HCT116 (cell line): ENCODE data around the gene SLC25A21. TPM values are rescaled to one million over a fixed set of nuclear protein-coding genes. Genes with fewer than 3 reads are reported as not detected.

ENCODE experiments used
- ATAC-seq: fragments of 200-7000 bp; cut with Tn5 transposase; 2 replicates; pipeline ENCODE4 v1.9.1; 2020; ENCODE audit warnings: mild to moderate bottlenecking, moderate library complexity
- BruUV-seq: library from RNA; stranded (reverse); fragments of 400-500 nt; replicated peaks from 2 replicates; lab custom pipeline; 2021; lab: Mats Ljungman, UMichigan
- CTCF ChIA-PET: fragments of 300-600 bp; sonication (Branson Sonifier 250); formaldehyde crosslinking; loops from one replicate; lab custom pipeline; 2021; ENCODE audit warnings: antibody characterized with exemption; lab: Charles Lee
- POLR2A ChIA-PET: fragments of 300-600, 350-600 bp; sonication (Branson Sonifier 250); formaldehyde crosslinking; loops from one replicate; lab custom pipeline; 2021; ENCODE audit warnings: antibody characterized with exemption; lab: Charles Lee
- RAD21 ChIA-PET, 2 experiments: fragments of 300-600 bp; sonication (Branson Sonifier 250); formaldehyde crosslinking; loops; one replicate each; lab custom pipeline; 2023; ENCODE audit warnings: low total read pairs in 2 of 2; ENCODE audit not compliant: uncharacterized antibody in 2 of 2, unreplicated experiment in 2 of 2, low non-redundant PET in 1 of 2; lab: Charles Lee
- DNase-seq: peaks from one replicate; pipeline ENCODE4 v3.0.0-alpha.2; 2010; ENCODE audit warnings: low read depth, low spot score
- H2AFZ ChIP-seq: fragments of 200-600 bp; shearing (Covaris generic), sonication (generic); 2 replicates; pipeline ENCODE4 v1.6.1; 2017; ENCODE audit warnings: low read depth, mixed run types, mixed read lengths, antibody characterized with exemption, low read length; ENCODE audit not compliant: poor library complexity, severe bottlenecking
- H3K27ac ChIP-seq: 2 replicates; pipeline ENCODE4 v1.5.1; 2012; ENCODE audit warnings: low read depth, low read length
- H3K27me3 ChIP-seq: fragments of 200-600 bp; sonication (generic); 2 replicates; pipeline ENCODE4 v1.6.1; 2016; ENCODE audit warnings: mixed run types, low read length, mixed read lengths; ENCODE audit not compliant: insufficient read depth
- H3K36me3 ChIP-seq, 2 experiments: fragments of 200-500 bp in 1 of 2; fragments of 200-600 bp in 1 of 2; sonication (Bioruptor generic) in 1 of 2; sonication (generic) in 1 of 2; 2 replicates each; pipeline versions ENCODE4 v1.5.1 to v1.6.1; 2014 to 2016; ENCODE audit warnings: low read length in 2 of 2, inconsistent platforms in 1 of 2, mixed read lengths in 1 of 2, mixed run types in 1 of 2; ENCODE audit not compliant: insufficient read depth in 2 of 2, control insufficient read depth in 1 of 2
- H3K4me1 ChIP-seq, 2 experiments: fragments of 200-600 bp in 1 of 2; sonication (generic) in 1 of 2; 2 replicates each; pipeline versions ENCODE4 v1.5.1 to v1.6.1; 2012 to 2017; ENCODE audit warnings: low read length in 2 of 2, inconsistent platforms in 1 of 2, mild to moderate bottlenecking in 1 of 2, mixed read lengths in 1 of 2, mixed run types in 1 of 2, moderate library complexity in 1 of 2; ENCODE audit not compliant: insufficient read depth in 2 of 2, control insufficient read depth in 1 of 2
- H3K4me2 ChIP-seq: fragments of 200-600 bp; sonication (generic); 2 replicates; pipeline ENCODE4 v1.6.1; 2017; ENCODE audit warnings: mixed run types, low read length, mixed read lengths
- H3K4me3 ChIP-seq, 2 experiments: fragments of 200-600 bp in 1 of 2; sonication (generic) in 1 of 2; replicated peaks in 1 of 2; 2 replicates each; pipeline ENCODE4 v1.5.1; 2011 to 2016; ENCODE audit warnings: low read length in 2 of 2, control low read depth in 1 of 2, low read depth in 1 of 2, mild to moderate bottlenecking in 1 of 2, mixed read lengths in 1 of 2, mixed run types in 1 of 2
- H3K79me2 ChIP-seq: fragments of 200-600 bp; sonication (generic); 2 replicates; pipeline ENCODE4 v1.6.1; 2017; ENCODE audit warnings: mild to moderate bottlenecking, mixed run types, low read length, moderate library complexity, mixed read lengths; ENCODE audit not compliant: insufficient read depth
- H3K9ac ChIP-seq: fragments of 200-600 bp; sonication (generic); 2 replicates; pipeline ENCODE4 v1.6.1; 2016; ENCODE audit warnings: low read length, mixed read lengths
- H3K9me2 ChIP-seq: fragments of 200-600 bp; sonication (generic), shearing (Covaris generic); 2 replicates; pipeline ENCODE4 v1.6.1; 2017; ENCODE audit warnings: mixed run types, mild to moderate bottlenecking, moderate library complexity; ENCODE audit not compliant: insufficient read depth
- H3K9me3 ChIP-seq, 2 experiments: fragments of 200-500 bp in 1 of 2; fragments of 200-600 bp in 1 of 2; sonication (Bioruptor generic) in 1 of 2; sonication (generic) in 1 of 2; 2 replicates each; pipeline ENCODE4 v1.6.1; 2014 to 2017; ENCODE audit warnings: low read length in 2 of 2, mixed read lengths in 2 of 2, inconsistent platforms in 1 of 2, low read depth in 1 of 2, mild to moderate bottlenecking in 1 of 2, mixed run types in 1 of 2, moderate library complexity in 1 of 2; ENCODE audit not compliant: control insufficient read depth in 1 of 2, insufficient read depth in 1 of 2
- H4K20me1 ChIP-seq: fragments of 200-600 bp; sonication (generic), shearing (Covaris generic); 2 replicates; pipeline ENCODE4 v1.6.1; 2017; ENCODE audit warnings: mixed run types, mild to moderate bottlenecking, moderate library complexity; ENCODE audit not compliant: insufficient read depth
- CBX3 ChIP-seq: IDR thresholded peaks from 2 replicates; pipeline ENCODE4 v1.6.1; 2012; ENCODE audit warnings: low read depth
- CTCF ChIP-seq, 3 experiments: fragments of 200-600 bp in 1 of 3; sonication (generic) in 1 of 3; IDR thresholded peaks in 2 of 3; conservative IDR thresholded peaks in 1 of 3; 2 replicates each; pipeline ENCODE4 v1.5.1; 2012 to 2017; ENCODE audit warnings: low read depth in 2 of 3, low read length in 2 of 3, antibody characterized with exemption in 1 of 3, borderline replicate concordance in 1 of 3, control low read depth in 1 of 3, mild to moderate bottlenecking in 1 of 3, mixed read lengths in 1 of 3, mixed run types in 1 of 3, moderate library complexity in 1 of 3; ENCODE audit not compliant: insufficient read depth in 1 of 3
- EGR1 ChIP-seq: IDR thresholded peaks from 2 replicates; pipeline ENCODE4 v1.6.1; 2012; ENCODE audit warnings: low read depth
- ELF1 ChIP-seq: IDR thresholded peaks from 2 replicates; pipeline ENCODE4 v1.6.1; 2012; ENCODE audit warnings: low read depth, borderline replicate concordance
- EZH2phosphoT487 ChIP-seq: fragments of 200-600 bp; IDR thresholded peaks from 2 replicates; pipeline ENCODE4 v1.6.1; 2018; ENCODE audit warnings: antibody characterized with exemption, borderline replicate concordance
- MAX ChIP-seq: IDR thresholded peaks from 2 replicates; pipeline ENCODE4 v1.6.1; 2012
- POLR2A ChIP-seq: IDR thresholded peaks from 2 replicates; pipeline ENCODE4 v1.7.0; 2011; ENCODE audit warnings: borderline replicate concordance; ENCODE audit not compliant: insufficient read depth, insufficient read length; ENCODE audit errors: extremely low read depth
- POLR2AphosphoS5 ChIP-seq: IDR thresholded peaks from 2 replicates; pipeline ENCODE4 v1.6.1; 2011; ENCODE audit warnings: mild to moderate bottlenecking, low read depth, low read length, moderate library complexity
- RAD21 ChIP-seq: IDR thresholded peaks from 2 replicates; pipeline ENCODE4 v1.6.1; 2012; ENCODE audit warnings: low read depth, mild to moderate bottlenecking
- SIN3A ChIP-seq: IDR thresholded peaks from 2 replicates; pipeline ENCODE4 v1.6.1; 2012; ENCODE audit warnings: low read depth
- TCF7L2 ChIP-seq: IDR thresholded peaks from 2 replicates; pipeline ENCODE4 v1.7.0; 2011; ENCODE audit warnings: borderline replicate concordance, inconsistent platforms; ENCODE audit not compliant: insufficient read depth, insufficient read length; ENCODE audit errors: extremely low read depth
- YY1 ChIP-seq: IDR thresholded peaks from 2 replicates; pipeline ENCODE4 v1.6.1; 2011; ENCODE audit warnings: low read length, low read depth, moderate library complexity, mild to moderate bottlenecking; ENCODE audit not compliant: insufficient replicate concordance; ENCODE audit errors: extremely low read depth
- ZNF274 ChIP-seq: fragments of 200-500 bp; sonication (Bioruptor generic); IDR thresholded peaks from 2 replicates; pipeline ENCODE4 v1.6.1; 2014; ENCODE audit warnings: mild to moderate bottlenecking, low read depth, low read length, inconsistent platforms
- intact Hi-C: fragments of 100-400 bp; cut with micrococcal nuclease; formaldehyde crosslinking; loops from 2 replicates; pipeline ENCODE4 v1.10.0; 2022
- total RNA-seq: library from RNA; stranded (reverse); gene quantifications from one replicate; pipeline ENCODE4 v1.2.1, GENCODE V29; 2021; ENCODE audit not compliant: unreplicated experiment

Gene SLC25A21
- total RNA-seq, 1 experiment from 2014 or later, result 3.5 TPM

- Histone ChIP-seq H4K20me1 (no peaks in the 10 kb centered on the region), H3K9ac (no peak overlapping the region), H3K27ac (no peak overlapping the region), H3K4me3 (no peak overlapping the region), H3K36me3 (no peaks in the 10 kb centered on the region), H3K27me3 (no peaks in the 10 kb centered on the region), H2AFZ (no peak overlapping the region), H3K79me2 (no peaks in the 10 kb centered on the region), H3K9me2 (no peaks in the 10 kb centered on the region), H3K4me2 (no peak overlapping the region), H3K4me1 (no peaks in the 10 kb centered on the region), H3K9me3 (no peaks in the 10 kb centered on the region)
- DNase-seq (no peak), ATAC-seq (no peak)
- CTCF ChIA-PET, result no interaction called here
- POLR2A ChIA-PET, result no interaction called here
- TF ChIP-seq YY1, result no peak
- no peak for TF ChIP-seq EZH2phosphoT487
- no peak for TF ChIP-seq ELF1
- no peak for TF ChIP-seq CTCF (IDR thresholded peaks at IDR 0.05 in 2 of 3, conservative IDR thresholded peaks at IDR 0.05 in 1 of 3; ENCODE audit: borderline replicate concordance in 1 of 3, insufficient read depth in 1 of 3, low read depth in 2 of 3, low read length in 2 of 3)
- TF ChIP-seq EGR1, result no peak
- no peak for TF ChIP-seq ZNF274
- no peak for TF ChIP-seq POLR2A
- TF ChIP-seq RAD21, result no peak
- no peak for TF ChIP-seq MAX
- TF ChIP-seq SIN3A, result no peak
- no peak for TF ChIP-seq TCF7L2
- TF ChIP-seq POLR2AphosphoS5, result no peak
- no peak for TF ChIP-seq CBX3
- RAD21 ChIA-PET, result no interaction called here
- BruUV-seq, result no TSS peak
- intact Hi-C loops, result no loop called here
Observed at GRCh38 chr14:36717363-36717762, 455.0 kb downstream of the SLC25A21 start.
